HL-60 (cell line): ENCODE data around the gene CCDC183.

ENCODE experiments used
- DNase-seq, 2 experiments: peaks; one replicate each; pipeline ENCODE4 v3.0.0-alpha.2; 2010 to 2020; ENCODE audit warnings: low read depth in 1 of 2, low spot score in 1 of 2
- H3K27ac ChIP-seq: fragments of 250-450 bp; sonication (Bioruptor Pico); replicated peaks from 2 replicates; pipeline ENCODE4 v1.5.1; 2020; ENCODE audit warnings: mild to moderate bottlenecking, moderate library complexity
- H3K27me3 ChIP-seq: fragments of 250-450 bp; sonication (Bioruptor Pico); 2 replicates; pipeline ENCODE4 v1.5.1; 2021; ENCODE audit warnings: mild to moderate bottlenecking, moderate library complexity; ENCODE audit not compliant: insufficient read depth, poor library complexity, severe bottlenecking
- H3K4me3 ChIP-seq: replicated peaks from 2 replicates; pipeline ENCODE4 v1.5.1; 2011; ENCODE audit warnings: mild to moderate bottlenecking, control low read depth, low read length; ENCODE audit not compliant: insufficient read depth
- GABPA ChIP-seq: IDR thresholded peaks from 2 replicates; pipeline ENCODE4 v1.6.1; 2012; ENCODE audit warnings: low read depth
- POLR2AphosphoS5 ChIP-seq: IDR thresholded peaks from 2 replicates; pipeline ENCODE4 v1.6.1; 2012; ENCODE audit warnings: low read depth
- SPI1 ChIP-seq: IDR thresholded peaks from 2 replicates; pipeline ENCODE4 v1.6.1; 2012; ENCODE audit warnings: low read depth, mild to moderate bottlenecking, borderline replicate concordance
- TF ChIP-seq, protein P1 (sequence below): IDR thresholded peaks from 2 replicates; pipeline ENCODE4 v1.6.1; 2012; ENCODE audit warnings: low read depth; ENCODE audit not compliant: insufficient replicate concordance
- TF ChIP-seq, protein P2 (sequence below): IDR thresholded peaks from one replicate; pipeline ENCODE4 v1.5.1; 2011; ENCODE audit warnings: low read length, control low read depth, inconsistent platforms; ENCODE audit not compliant: insufficient read depth

The CCDC183 gene

DNA sequence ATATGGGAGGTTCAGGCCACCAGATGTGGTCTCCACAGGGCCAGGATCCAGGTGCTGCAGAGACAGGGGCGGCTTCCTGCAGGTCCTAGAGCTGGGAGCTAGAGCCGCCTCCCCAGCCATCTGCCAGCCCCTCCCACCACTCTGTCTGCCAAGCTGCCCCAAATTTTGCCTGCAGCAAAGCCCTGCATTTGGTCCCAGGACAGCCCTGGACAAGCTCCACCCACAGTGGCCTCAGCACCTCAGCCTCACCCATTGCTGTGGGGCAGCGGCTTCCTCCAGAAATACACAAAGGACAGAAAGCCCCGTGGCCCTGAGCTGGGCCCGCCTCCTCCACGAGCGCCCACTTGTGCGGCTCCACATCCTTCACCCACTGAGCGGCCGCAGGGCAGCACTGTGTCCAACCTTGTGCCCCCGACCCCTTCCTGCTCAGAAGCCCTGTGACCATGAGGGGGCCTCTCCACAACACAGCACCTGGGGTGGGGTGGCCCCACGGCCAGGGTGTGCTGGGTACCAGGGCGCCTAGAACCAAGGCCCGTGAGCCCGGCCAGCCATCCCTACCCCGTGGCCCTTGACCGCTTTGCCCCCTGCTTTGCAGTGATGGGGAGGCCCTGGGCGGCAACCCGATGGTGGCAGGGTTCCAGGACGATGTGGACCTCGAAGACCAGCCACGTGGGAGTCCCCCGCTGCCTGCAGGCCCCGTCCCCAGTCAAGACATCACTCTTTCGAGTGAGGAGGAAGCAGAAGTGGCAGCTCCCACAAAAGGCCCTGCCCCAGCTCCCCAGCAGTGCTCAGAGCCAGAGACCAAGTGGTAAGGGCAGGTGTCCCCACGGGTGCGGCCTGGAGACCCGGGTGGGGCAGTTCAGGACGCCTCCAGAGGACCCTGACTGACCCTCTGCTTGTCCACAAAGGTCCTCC lies 42.4 kb downstream of the CCDC183 start:
- DNase-seq = no peak
- Histone ChIP-seq H3K4me3 (no peak overlapping the region), H3K27me3 (no peaks in the 10 kb centered on the region), H3K27ac (no peak overlapping the region)
- TF ChIP-seq POLR2AphosphoS5 = no peak
- TF ChIP-seq GABPA = no peak
- TF ChIP-seq SPI1 = no peak
- TF ChIP-seq, protein P1, sequence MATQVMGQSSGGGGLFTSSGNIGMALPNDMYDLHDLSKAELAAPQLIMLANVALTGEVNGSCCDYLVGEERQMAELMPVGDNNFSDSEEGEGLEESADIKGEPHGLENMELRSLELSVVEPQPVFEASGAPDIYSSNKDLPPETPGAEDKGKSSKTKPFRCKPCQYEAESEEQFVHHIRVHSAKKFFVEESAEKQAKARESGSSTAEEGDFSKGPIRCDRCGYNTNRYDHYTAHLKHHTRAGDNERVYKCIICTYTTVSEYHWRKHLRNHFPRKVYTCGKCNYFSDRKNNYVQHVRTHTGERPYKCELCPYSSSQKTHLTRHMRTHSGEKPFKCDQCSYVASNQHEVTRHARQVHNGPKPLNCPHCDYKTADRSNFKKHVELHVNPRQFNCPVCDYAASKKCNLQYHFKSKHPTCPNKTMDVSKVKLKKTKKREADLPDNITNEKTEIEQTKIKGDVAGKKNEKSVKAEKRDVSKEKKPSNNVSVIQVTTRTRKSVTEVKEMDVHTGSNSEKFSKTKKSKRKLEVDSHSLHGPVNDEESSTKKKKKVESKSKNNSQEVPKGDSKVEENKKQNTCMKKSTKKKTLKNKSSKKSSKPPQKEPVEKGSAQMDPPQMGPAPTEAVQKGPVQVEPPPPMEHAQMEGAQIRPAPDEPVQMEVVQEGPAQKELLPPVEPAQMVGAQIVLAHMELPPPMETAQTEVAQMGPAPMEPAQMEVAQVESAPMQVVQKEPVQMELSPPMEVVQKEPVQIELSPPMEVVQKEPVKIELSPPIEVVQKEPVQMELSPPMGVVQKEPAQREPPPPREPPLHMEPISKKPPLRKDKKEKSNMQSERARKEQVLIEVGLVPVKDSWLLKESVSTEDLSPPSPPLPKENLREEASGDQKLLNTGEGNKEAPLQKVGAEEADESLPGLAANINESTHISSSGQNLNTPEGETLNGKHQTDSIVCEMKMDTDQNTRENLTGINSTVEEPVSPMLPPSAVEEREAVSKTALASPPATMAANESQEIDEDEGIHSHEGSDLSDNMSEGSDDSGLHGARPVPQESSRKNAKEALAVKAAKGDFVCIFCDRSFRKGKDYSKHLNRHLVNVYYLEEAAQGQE = no peak
- TF ChIP-seq, protein P2, sequence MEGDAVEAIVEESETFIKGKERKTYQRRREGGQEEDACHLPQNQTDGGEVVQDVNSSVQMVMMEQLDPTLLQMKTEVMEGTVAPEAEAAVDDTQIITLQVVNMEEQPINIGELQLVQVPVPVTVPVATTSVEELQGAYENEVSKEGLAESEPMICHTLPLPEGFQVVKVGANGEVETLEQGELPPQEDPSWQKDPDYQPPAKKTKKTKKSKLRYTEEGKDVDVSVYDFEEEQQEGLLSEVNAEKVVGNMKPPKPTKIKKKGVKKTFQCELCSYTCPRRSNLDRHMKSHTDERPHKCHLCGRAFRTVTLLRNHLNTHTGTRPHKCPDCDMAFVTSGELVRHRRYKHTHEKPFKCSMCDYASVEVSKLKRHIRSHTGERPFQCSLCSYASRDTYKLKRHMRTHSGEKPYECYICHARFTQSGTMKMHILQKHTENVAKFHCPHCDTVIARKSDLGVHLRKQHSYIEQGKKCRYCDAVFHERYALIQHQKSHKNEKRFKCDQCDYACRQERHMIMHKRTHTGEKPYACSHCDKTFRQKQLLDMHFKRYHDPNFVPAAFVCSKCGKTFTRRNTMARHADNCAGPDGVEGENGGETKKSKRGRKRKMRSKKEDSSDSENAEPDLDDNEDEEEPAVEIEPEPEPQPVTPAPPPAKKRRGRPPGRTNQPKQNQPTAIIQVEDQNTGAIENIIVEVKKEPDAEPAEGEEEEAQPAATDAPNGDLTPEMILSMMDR = no peak

DNA sequence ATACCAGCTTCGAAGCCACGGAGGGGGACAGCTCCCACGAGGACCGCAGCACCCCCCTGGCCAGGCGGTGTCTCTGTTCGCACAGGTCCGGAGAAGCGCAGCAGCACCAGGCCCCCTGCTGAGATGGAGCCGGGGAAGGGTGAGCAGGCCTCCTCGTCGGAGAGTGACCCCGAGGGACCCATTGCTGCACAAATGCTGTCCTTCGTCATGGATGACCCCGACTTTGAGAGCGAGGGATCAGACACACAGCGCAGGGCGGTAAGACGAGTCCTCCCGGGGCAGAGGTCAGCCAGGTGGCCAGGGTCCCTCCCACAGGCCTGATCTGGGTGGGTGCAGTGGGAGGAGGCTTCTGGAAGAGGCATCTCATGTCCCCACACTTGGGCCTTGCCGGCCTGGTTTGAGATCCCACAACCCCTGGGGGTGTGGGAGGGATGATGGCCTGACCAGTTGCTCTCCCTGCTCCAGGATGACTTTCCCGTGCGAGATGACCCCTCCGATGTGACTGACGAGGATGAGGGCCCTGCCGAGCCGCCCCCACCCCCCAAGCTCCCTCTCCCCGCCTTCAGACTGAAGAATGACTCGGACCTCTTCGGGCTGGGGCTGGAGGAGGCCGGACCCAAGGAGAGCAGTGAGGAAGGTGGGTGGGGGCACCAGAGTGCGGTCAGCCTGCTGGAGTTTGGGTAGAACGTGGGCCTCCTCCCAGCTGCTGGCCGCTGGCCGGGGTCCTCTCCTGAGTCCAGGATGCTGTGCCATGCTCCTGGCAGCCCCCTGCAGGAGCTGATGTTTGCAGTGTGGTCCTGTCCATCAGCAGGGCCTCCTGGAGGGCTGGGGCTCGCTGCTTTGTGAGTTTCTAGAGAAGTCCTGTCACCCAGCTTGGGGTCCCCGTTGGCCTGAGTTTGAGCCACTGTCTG lies 43.3 kb downstream of the CCDC183 start:
- no peak overlapping the region for H3K4me3 ChIP-seq
- H3K27ac ChIP-seq = no peak overlapping the region
- no peak for TF ChIP-seq SPI1
- TF ChIP-seq, protein P1 = no peak
- no peak for TF ChIP-seq GABPA
- TF ChIP-seq, protein P2 = no peak
- no peak for TF ChIP-seq POLR2AphosphoS5
- peaks cover 5% of the 10 kb centered on the region for H3K27me3 ChIP-seq
- DNase-seq = no peak

DNA sequence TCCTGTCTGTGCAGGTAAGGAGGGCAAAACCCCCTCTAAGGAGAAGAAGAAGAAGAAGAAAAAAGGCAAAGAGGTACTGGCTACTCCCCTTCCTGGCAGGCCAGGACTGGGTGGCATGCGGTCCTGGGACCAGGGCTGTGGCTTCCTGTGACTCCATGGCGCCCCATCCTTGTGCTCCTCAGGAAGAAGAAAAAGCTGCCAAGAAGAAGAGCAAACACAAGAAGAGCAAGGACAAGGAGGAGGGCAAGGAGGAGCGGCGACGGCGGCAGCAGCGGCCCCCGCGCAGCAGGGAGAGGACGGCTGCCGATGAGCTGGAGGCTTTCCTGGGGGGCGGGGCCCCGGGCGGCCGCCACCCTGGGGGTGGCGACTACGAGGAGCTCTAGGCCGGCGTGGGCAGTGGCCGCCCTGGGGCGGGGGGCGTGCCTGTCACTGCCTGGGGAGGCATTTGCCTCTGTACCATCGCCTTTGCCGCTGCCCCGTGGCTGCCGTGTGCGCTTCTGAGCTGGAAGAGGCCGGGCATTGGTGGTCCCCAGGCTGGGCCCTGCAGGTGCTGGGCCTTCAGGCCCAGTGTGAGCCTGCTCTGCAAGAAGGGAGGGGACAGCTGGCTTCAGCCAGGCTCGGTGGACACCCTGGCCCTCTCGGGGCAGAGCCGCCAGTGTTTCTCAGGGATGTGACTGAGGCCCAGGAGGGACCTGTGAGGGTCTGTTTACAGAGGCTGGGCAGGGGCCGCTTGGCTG lies 44.2 kb downstream of the CCDC183 start:
- Histone ChIP-seq H3K27me3 (peaks cover 6% of the 10 kb centered on the region), H3K4me3 (no peak overlapping the region), H3K27ac (no peak overlapping the region)
- TF ChIP-seq, protein P2 = no peak
- no peak for TF ChIP-seq GABPA
- TF ChIP-seq, protein P1 = no peak
- no peak for TF ChIP-seq POLR2AphosphoS5
- no peak for TF ChIP-seq SPI1
- DNase-seq = no peak
